ENCODE data around the gene IL4R.
A peak's percentile ranks its signal among the peaks of the same experiment; 100 is the strongest.
"Not testable (repeated sequence)": the region's sequence is repeated elsewhere in the genome, so short reads cannot be mapped to it uniquely, and the experiment has no call there.

IL4R gene

DNA sequence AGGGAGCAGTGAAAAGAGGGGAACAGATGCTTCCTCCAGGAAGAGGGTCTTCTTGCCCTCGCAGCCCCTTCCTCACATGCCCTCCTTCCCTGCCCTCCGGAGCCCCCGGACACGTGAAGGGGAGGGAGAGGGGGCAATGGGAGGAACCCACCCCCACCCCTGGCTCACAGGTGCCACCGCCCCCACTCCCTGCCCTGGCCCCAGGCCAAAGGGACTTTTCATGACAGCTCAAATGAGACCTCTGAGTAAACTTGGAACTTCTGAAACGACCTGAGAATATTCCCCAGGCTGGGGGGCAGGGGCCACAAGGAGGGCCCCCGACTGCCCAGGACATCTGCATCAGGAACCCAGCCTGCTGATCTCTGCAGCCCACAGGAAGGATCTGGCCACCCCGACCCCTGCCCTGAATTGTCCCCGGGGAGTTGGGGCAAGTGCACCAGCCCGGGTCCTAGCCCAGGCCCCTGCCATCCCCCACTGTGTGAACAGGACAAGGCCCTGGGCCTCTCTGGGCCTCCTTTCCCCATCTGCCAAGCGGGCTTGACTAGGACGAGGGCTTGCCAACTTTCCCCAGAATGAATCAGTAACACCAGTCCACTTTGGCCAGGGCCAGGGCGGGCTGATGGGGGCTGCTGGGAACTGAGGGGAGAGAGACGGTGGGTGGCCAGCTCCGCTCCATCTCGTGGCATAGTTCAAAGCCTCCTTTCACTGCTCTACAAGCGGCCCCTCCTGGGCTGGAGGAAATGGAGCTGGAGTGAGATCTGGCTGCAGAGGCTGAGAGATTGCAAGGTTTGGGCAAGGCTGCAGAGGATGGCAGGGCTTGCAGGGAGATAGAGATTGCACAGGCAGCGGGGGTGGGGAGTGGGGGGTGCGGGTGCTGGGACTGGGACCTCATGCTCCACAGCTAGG, 92.0 kb downstream of the IL4R start:
- DNase-seq = no peak

GRCh38 chr16:27406511-27407128, 92.8 kb downstream of the IL4R start:
- DNase-seq = no peak

DNA sequence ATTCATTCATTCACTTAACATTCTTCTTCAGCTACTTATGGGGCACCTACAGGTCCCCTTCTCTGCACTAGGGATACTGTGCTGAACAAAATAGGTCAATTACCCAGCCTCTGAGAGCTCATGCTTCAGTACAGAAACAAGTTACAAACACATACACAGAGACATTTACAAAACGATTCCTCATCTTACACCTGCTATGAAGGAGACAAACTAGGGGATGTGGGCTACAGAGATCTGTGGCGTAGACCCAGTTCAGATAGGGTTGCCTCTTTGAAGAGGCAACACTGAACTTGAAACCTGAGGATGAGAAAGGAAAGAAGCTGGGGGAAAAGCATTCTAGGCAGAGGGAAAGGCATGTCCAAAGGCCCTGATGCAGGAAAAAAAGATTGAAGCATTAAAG, 93.4 kb downstream of the IL4R start:
- no peak for DNase-seq

DNA sequence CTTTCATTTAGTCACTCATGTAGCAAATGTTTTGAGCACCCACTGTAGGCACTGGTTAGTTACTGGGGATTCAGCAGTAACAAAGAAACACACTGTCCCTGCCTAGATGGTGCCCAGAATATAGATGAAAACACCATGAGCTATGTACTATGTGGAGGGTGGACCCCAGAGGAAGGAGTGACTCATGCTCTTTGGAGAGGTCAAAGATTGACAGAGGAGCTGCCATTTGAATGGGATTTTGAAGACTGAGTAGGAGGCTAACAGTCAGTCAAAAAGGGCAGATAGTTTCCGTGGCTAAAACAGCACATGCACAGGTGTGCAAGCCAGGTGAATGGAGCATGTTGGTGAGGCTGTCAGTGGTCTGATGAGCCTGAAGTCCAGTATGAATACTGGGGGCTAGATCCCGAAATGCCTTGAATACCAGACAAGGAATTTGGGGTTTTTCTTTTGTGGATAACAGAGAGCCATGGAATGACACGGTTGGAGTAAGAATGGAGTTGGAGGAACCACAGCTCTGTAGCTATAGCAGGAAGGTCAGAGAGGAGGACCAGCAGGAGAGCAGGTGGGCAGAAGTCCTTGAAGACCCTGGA, 94.3 kb downstream of the IL4R start:
- peak; percentile 80 for DNase-seq

DNA sequence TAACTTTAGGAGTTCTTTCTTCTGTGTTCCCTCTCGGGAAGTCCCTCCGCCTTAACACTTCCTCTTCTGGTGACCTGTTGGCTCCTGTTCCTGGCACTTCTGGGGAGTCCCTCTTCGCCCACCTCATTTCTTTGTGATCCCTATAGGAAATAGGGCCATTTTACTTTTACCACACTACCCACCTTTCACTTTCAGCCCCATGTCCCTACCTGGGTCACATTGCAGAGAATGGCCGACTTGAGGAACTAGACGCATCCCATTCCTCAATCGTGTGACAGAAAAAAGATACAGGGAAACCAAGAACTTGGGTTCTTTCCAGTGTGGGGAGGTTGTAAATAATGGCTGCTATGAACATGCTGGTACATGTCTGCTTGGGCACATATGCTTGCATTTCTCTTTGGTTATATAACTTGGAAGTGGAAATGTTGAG, 94.8 kb downstream of the IL4R start:
- DNase-seq = no peak

DNA sequence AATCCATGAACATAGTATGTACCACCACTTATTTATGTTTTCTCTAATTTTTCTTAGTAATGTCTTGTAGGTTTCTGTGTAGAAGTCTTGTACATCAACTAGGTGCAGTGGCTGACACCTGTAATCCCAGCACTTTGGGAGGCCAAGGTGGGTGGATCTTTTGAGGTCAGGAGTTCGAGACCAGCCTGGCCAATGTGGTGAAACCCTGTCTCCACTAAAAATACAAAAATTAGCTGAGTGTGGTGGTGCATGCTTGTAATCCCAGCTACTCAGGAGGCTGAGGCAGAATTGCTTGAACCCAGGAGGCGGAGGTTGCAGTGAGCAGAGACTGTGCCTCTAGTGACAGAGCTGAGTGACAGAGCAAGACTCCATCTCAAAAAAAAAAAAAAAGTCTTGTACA, 96.2 kb downstream of the IL4R start:
- not testable (repeated sequence) for DNase-seq

DNA sequence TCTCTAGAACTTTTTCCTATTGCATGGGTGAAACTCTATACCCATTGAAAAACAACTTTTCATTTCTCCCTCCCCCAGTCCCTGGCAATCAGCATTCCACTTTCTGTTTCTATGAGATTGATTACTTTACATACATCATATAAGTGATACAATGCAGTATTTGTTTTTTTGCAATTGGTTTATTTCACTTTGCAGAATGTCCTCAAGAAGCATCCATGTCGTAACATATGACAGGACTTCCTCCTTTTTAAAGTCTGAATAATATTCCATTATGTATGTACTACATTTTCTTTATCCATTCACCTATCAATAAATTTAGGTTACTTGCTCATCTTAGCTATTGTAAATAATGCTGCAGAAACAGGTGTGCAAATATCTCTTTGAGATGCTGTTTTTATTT, 97.0 kb downstream of the IL4R start:
- no peak for DNase-seq

- no peak for DNase-seq
Observed at GRCh38 chr16:27413956-27414355, 100.2 kb downstream of the IL4R start.

All from fibroblast of skin of back (primary cell).